ENCODE results near the gene AFG3L2. TPM values are rescaled to one million over a fixed set of nuclear protein-coding genes. Genes with fewer than 3 reads are reported as not detected.

The AFG3L2 gene
- total and polyA plus RNA-seq, 2 of the 13 experiments (the other 11 are each of a cell fraction or from before 2014, with no cell fraction given), result 28.6 to 86.9 TPM

- TF ChIP-seq ZNF503 (CRISPR knock-in tag; IDR thresholded peaks at IDR 0.05) (no peak), CCAR2 (optimal IDR thresholded peaks at IDR 0.05; ENCODE audit: low read depth, low read length) (no peak), ZNF788 (CRISPR knock-in tag; IDR thresholded peaks at IDR 0.05; ENCODE audit: borderline replicate concordance) (no peak), ZNF770 (CRISPR knock-in tag; IDR thresholded peaks at IDR 0.05) (peak; percentile 73), ZNF782 (CRISPR knock-in tag; IDR thresholded peaks at IDR 0.05; ENCODE audit: borderline replicate concordance) (no peak), ZFP90 (CRISPR knock-in tag; IDR thresholded peaks at IDR 0.05; ENCODE audit: borderline replicate concordance) (no peak), SETDB1 (CRISPR knock-in tag; IDR thresholded peaks at IDR 0.05; ENCODE audit: borderline replicate concordance) (no peak), ZNF883 (CRISPR knock-in tag; IDR thresholded peaks at IDR 0.05; ENCODE audit: not compliant biosample characterization) (peak; percentile 50), ZXDC (CRISPR knock-in tag; IDR thresholded peaks at IDR 0.05) (no peak), STAT5B (CRISPR knock-in tag; IDR thresholded peaks at IDR 0.05) (no peak), MTA1 (CRISPR knock-in tag; IDR thresholded peaks at IDR 0.05; ENCODE audit: borderline replicate concordance) (no peak), ESRRA (CRISPR knock-in tag; IDR thresholded peaks at IDR 0.05; ENCODE audit: low read depth) (no peak), SNAI1 (CRISPR knock-in tag; IDR thresholded peaks at IDR 0.05; ENCODE audit: borderline replicate concordance) (no peak), ZNF879 (CRISPR knock-in tag; IDR thresholded peaks at IDR 0.05) (no peak), GPBP1L1 (CRISPR knock-in tag; IDR thresholded peaks at IDR 0.05) (no peak), ZNF225 (CRISPR knock-in tag; IDR thresholded peaks at IDR 0.05) (no peak), ZNF629 (CRISPR knock-in tag; conservative IDR thresholded peaks at IDR 0.05) (no peak), ZBTB44 (CRISPR knock-in tag; IDR thresholded peaks at IDR 0.05) (no peak)
Measured at GRCh38 chr18:12308386-12309100, 68.5 kb downstream of the AFG3L2 start (continued).

All from HepG2 (cell line).